Measurements from ENCODE around the gene ZIC2. TPM values are rescaled to one million over a fixed set of nuclear protein-coding genes. Genes with fewer than 3 reads are reported as not detected.

The ZIC2 gene
- polyA plus RNA-seq, 4 donors = 0.06 to 0.53 (median 0.31) TPM

DNA sequence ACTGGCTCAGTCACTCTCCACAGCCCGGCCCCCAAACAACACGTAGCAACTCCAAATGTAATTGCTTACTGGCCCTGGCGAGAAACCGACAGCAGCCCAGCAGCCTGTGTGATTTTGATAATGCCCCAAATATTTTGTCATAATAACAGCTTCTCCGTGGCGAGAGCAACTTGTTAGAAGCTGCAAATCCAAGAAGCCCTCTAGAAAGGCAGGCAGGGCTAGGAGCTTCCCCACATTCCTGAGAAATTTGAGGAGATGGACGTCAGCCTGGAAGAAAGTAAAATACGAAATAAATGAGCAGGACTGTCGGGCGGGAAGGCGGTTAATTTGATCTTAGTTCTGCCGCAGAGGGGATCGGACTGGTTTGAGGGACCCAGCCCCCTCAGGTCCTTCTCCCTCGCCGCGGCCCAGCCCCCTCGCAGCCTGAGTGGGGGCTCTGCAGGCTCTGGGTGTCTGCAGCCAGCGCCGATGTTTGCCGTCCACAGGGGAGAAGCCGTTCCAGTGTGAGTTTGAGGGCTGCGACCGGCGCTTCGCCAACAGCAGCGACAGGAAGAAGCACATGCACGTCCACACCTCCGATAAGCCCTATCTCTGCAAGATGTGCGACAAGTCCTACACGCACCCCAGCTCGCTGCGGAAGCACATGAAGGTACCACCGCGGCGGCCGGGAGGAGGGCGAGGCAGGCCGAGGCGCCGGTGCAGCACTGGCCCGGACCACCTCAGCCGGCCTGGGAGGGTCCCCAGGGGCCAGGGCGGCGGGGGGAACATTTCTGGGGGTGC is 3.1 kb downstream of the ZIC2 start:
- DNase-seq (ENCODE audit: low read depth in 4 of 4, low spot score in 2 of 4) = no peak

DNA sequence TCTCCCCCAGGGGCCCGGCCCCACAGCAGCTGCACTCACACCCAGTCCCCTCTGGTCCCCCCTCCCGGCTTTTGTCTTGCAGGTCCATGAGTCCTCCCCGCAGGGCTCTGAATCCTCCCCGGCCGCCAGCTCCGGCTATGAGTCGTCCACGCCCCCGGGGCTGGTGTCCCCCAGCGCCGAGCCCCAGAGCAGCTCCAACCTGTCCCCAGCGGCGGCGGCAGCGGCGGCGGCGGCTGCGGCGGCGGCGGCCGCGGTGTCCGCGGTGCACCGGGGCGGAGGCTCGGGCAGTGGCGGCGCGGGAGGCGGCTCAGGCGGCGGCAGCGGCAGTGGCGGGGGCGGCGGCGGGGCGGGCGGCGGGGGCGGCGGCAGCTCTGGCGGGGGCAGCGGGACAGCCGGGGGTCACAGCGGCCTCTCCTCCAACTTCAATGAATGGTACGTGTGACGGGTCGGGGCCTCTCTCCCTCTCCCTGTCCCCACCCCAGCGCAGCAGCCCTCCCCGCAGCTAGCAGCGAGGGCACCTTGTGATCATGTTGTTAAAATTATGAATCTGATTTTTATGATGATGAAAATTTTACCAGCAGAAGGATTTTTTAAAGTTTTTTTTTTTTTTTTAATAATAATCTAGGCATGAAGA is 3.8 kb downstream of the ZIC2 start:
- no peak for DNase-seq (ENCODE audit: low read depth in 4 of 4, low spot score in 2 of 4)

DNA sequence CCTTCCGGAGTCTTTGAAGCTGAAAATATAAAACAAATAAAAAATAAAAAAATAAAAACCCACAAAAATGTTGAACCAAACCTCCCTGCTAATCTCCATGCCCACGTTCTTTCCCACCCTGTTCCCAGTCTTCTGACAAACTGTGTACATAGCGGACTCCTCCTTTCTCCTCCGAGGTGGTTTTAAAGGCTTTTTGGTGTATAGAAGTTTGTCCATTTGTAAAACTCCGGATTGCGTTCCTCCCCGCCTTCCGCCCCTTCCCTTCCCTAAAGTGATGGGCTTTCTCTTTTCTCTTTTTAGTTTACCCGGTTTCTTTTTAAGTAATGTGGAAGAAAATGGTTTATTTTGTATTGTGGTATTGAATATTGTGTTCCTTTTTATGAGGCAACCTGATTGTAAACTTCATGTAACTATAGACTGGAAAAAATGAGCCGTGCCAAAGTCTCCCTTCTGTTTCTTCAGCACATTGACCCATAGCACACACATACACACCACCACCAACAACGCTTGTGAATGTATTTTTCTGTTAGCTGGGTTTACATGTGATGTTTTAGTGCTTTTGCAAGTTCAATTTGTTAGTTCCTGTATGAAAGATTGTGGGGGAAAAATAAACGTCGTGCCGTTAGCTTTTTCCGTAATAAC is 4.4 kb downstream of the ZIC2 start:
- DNase-seq (ENCODE audit: low read depth in 4 of 4, low spot score in 2 of 4) = no peak

DNA sequence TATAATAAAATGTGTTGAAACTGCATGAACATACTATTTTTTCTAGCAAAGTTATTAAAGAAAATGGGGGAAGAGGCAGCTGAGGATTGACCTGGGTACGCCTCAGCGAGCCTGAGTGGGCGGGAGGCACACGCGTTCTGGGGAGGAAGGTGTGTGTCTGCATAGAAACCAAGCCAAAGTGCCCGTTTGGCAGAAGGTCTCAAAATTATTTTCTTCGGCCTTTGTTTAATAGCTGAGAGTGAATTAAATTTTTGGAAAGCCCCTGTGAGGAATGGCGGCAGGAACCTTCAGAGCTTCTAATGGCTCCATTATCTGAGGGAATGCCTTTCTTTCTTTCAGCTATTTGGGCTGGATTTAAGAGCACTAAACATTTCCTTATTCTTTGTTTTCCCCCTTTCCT is 5.2 kb downstream of the ZIC2 start:
- DNase-seq (ENCODE audit: low read depth in 4 of 4, low spot score in 2 of 4) = no peak

GRCh38 chr13:99987154-99988019 is 5.8 kb downstream of the ZIC2 start:
- no peak for DNase-seq (ENCODE audit: low read depth in 4 of 4, low spot score in 2 of 4)

- DNase-seq (ENCODE audit: low read depth in 4 of 4, low spot score in 2 of 4) = no peak
Measured at GRCh38 chr13:99988529-99989275, 7.1 kb downstream of the ZIC2 start.

GRCh38 chr13:99989276-99990125 is 7.9 kb downstream of the ZIC2 start:
- no peak for DNase-seq (ENCODE audit: low read depth in 4 of 4, low spot score in 2 of 4)

GRCh38 chr13:99990126-99990977 is 8.8 kb downstream of the ZIC2 start:
- DNase-seq (ENCODE audit: low read depth in 4 of 4, low spot score in 2 of 4) = no peak

GRCh38 chr13:99991013-99991827 is 9.6 kb downstream of the ZIC2 start:
- no peak for DNase-seq (ENCODE audit: low read depth in 4 of 4, low spot score in 2 of 4)

GRCh38 chr13:99991828-99992775 is 10.5 kb downstream of the ZIC2 start:
- peak in 1 of 4 donors; percentile 5 for DNase-seq (ENCODE audit: low read depth in 4 of 4, low spot score in 2 of 4)

GRCh38 chr13:99992949-99993351 is 11.4 kb downstream of the ZIC2 start:
- peak in 1 of 4 donors; percentile 11 for DNase-seq (ENCODE audit: low read depth in 4 of 4, low spot score in 2 of 4)

DNA sequence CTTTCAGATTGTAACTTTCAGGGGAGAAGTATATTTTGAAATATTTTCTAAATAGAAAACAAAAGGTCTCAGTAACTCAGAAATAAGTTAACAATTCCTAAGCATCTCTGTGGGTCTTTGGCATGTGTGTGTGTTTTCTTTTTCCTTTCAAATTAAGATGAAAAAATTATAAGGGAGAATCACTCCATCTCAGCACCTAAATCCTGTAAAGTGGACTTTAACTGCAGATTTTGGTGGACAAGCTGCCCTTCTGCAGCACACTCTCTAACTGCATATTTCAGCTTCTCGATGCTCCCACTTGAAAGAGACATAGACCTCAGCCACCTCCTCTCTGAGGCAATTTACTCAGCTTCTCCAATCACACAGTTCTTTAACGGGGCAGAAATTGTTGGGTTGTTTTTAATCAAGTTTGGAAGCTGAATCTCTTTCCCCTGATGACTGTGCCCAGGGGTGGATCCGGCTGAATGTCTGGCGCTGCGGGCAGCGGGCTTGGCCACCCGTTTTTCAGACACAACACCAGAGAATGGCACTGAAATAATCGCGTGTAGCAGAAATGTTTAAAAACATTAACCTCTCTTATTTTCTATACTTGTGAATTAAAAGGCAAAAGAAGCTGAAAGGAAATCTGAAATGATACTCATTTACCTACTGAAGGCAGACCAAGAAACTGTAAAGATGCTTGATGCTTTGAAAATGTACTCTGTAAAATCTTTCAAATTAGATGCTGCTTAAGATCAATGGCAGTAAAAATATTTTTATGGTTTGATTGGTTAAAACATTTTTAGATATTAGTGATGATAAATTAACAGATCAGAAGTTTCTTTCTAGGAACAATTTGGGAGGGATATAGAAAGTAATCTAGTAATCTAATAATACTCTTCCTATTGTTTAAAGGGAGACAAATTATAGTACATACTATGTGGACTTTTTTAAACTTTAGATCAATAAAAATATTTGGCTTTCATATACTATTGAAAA is 12.4 kb downstream of the ZIC2 start:
- peak in 1 of 4 donors; percentile 18 for DNase-seq (ENCODE audit: low read depth in 4 of 4, low spot score in 2 of 4)

DNA sequence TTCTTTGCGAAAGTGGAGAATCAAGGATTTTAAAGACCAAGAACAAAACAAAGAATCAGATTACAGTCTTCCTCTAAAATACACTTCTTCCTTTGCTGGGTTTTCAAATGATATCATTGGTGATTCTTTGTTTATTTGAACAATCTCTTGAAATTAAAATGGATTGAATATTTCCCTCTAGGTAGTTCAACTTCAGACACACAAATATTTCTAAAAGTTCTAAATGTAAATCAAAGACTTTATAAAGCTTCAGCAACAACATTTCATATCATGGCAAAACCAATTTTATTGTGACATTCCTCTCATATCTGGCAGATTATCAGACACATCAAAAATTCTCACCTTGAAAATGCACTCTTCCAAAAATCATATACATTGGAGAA is 13.0 kb downstream of the ZIC2 start:
- peak in 1 of 4 donors; percentile 4 for DNase-seq (ENCODE audit: low read depth in 4 of 4, low spot score in 2 of 4)

GRCh38 chr13:99995104-99995588 is 13.6 kb downstream of the ZIC2 start:
- no peak for DNase-seq (ENCODE audit: low read depth in 4 of 4, low spot score in 2 of 4)

All from left renal cortex interstitium (tissue), 4 donors.